Measurements from ENCODE around the gene DOCK6.

DOCK6 gene

DNA sequence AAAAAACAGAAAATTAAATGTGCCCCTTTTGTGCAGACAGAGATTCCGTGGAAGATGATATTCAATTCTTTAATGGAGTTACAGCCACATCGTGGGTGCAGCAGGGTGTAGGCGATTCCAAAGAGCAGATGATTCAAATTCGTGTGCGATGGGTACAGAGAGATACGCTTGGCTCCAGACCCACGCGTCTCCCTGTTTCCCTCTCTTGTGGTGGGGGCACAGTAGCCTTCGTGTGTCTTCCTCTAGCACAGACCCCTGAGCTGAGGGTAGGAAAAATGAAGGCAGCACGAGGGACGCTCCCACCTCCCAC lies 38.4 kb upstream of the DOCK6 start:
- H3K14ac ChIP-seq (ENCODE audit: low read length): no peak overlapping the region
- H3K23ac ChIP-seq (ENCODE audit: low read depth, low read length, poor library complexity): no peak overlapping the region
- H3K27ac ChIP-seq (replicated peaks; ENCODE audit: low read length): no peak overlapping the region
- DNase-seq (ENCODE audit: low spot score): no peak
- no peak overlapping the region for H4K8ac ChIP-seq (ENCODE audit: low read depth, low read length)
- peaks cover 0 to 13% (median 2%) of the 10 kb centered on the region in 3 experiments for H3K27me3 ChIP-seq (ENCODE audit: control insufficient read depth in 3 of 3, insufficient read depth in 3 of 3, low read depth in 1 of 3, low read length in 3 of 3)
- H2AK5ac ChIP-seq (ENCODE audit: low read depth, low read length): no peak overlapping the region
- no peak overlapping the region for H2BK120ac ChIP-seq (ENCODE audit: low read depth, low read length)
- no peak overlapping the region for H3K18ac ChIP-seq (ENCODE audit: low read length)
- H2BK12ac ChIP-seq (ENCODE audit: low read length): no peak overlapping the region
- peaks cover 2 to 3% of the 10 kb centered on the region in 2 donors for H3K9me3 ChIP-seq (replicated peaks in 1 of 2; ENCODE audit: control insufficient read depth in 2 of 2, insufficient read depth in 1 of 2, low read depth in 1 of 2, low read length in 2 of 2)
- H3K36me3 ChIP-seq (replicated peaks in 1 of 2; ENCODE audit: control insufficient read depth in 2 of 2, insufficient read depth in 2 of 2, low read length in 2 of 2): no peaks in the 10 kb centered on the region
- no peak overlapping the region for H2BK15ac ChIP-seq (ENCODE audit: low read length)
- H3K79me1 ChIP-seq (ENCODE audit: low read depth, low read length): no peaks in the 10 kb centered on the region
- H3K9ac ChIP-seq (ENCODE audit: low read depth, low read length, poor library complexity): no peak overlapping the region
- no peak overlapping the region for H3K4ac ChIP-seq (ENCODE audit: low read length)
- H4K91ac ChIP-seq (ENCODE audit: low read depth, low read length, poor library complexity): no peak overlapping the region
- H3K4me2 ChIP-seq (ENCODE audit: insufficient read depth, low read length, poor library complexity, severe bottlenecking): no peak overlapping the region
- H3K4me1 ChIP-seq (ENCODE audit: control insufficient read depth in 2 of 2, insufficient read depth in 1 of 2, low read depth in 1 of 2, low read length in 2 of 2): no peaks in the 10 kb centered on the region
- peak overlapping the region in 1 of 2 donors; percentile 57 for H3K4me3 ChIP-seq (ENCODE audit: low read length in 2 of 2)
- no CpG with 5 or more reads among the region's 11 CpGs for WGBS, 2 donors (ENCODE audit: extremely low coverage in 2 of 2, insufficient read length in 2 of 2, insufficient replicate concordance in 1 of 2)
- H2AFZ ChIP-seq (ENCODE audit: low read length): no peak overlapping the region
- no peak overlapping the region for H2BK5ac ChIP-seq (ENCODE audit: low read length)

DNA sequence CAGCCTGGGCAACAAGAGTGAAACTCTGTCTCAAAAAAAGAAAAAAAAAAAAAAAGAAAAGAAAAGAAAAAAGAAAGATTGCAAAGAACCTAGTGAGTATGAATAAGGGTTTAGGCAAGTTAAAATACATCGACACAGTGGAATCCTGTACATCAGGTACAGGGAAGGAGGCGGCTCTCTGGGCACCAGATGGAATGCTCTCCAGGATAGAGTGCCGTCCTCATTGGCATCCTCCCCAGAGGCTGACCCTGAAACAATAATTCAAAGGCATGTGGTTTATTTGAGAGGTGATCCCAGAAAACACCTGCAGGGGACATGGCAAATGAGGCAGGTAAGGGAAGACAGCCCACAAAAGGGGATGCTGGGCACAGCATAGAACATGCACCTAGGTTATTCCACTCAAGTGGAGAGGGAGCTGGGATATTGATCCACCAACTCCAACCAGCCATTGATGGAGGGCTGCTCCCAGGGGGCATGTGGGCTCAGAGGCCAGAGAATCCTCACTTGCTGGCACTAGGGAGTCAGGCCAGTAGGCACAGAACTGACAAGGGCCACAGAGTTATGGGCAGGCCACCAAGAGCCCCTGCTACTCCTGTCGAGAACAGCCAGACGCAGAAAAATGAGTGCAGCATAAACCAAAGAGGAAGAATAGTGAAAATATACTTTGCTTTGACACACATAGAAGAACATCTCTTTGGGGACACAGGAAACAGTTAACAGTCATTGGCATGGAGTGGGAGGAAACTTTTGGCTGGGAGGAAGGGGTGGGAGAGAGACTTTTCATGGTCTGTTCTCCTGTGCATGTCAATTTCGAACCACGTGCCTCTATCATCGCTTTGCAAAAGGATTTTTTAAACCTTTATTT lies 37.9 kb upstream of the DOCK6 start:
- Histone ChIP-seq H3K14ac (ENCODE audit: low read length) (no peak overlapping the region), H3K4me2 (ENCODE audit: insufficient read depth, low read length, poor library complexity, severe bottlenecking) (no peak overlapping the region), H2BK12ac (ENCODE audit: low read length) (no peak overlapping the region), H2BK120ac (ENCODE audit: low read depth, low read length) (no peak overlapping the region), H3K9me3 (replicated peaks in 1 of 2; ENCODE audit: control insufficient read depth in 2 of 2, insufficient read depth in 1 of 2, low read depth in 1 of 2, low read length in 2 of 2) (peaks cover 2 to 3% of the 10 kb centered on the region in 2 donors), H3K4me3 (ENCODE audit: low read length in 2 of 2) (no peak overlapping the region), H4K8ac (ENCODE audit: low read depth, low read length) (no peak overlapping the region), H3K36me3 (replicated peaks in 1 of 2; ENCODE audit: control insufficient read depth in 2 of 2, insufficient read depth in 2 of 2, low read length in 2 of 2) (no peaks in the 10 kb centered on the region), H3K27me3 (ENCODE audit: control insufficient read depth in 3 of 3, insufficient read depth in 3 of 3, low read depth in 1 of 3, low read length in 3 of 3) (peaks cover 0 to 13% (median 2%) of the 10 kb centered on the region in 3 experiments), H3K79me1 (ENCODE audit: low read depth, low read length) (no peaks in the 10 kb centered on the region), H3K23ac (ENCODE audit: low read depth, low read length, poor library complexity) (no peak overlapping the region), H2BK5ac (ENCODE audit: low read length) (no peak overlapping the region), H2AFZ (ENCODE audit: low read length) (no peak overlapping the region), H3K9ac (ENCODE audit: low read depth, low read length, poor library complexity) (no peak overlapping the region), H3K4ac (ENCODE audit: low read length) (no peak overlapping the region), H2BK15ac (ENCODE audit: low read length) (no peak overlapping the region), H3K4me1 (ENCODE audit: control insufficient read depth in 2 of 2, insufficient read depth in 1 of 2, low read depth in 1 of 2, low read length in 2 of 2) (no peaks in the 10 kb centered on the region), H3K18ac (ENCODE audit: low read length) (no peak overlapping the region), H2AK5ac (ENCODE audit: low read depth, low read length) (no peak overlapping the region), H4K91ac (ENCODE audit: low read depth, low read length, poor library complexity) (no peak overlapping the region), H3K27ac (replicated peaks; ENCODE audit: low read length) (no peak overlapping the region)
- WGBS, 2 donors (ENCODE audit: extremely low coverage in 2 of 2, insufficient read length in 2 of 2, insufficient replicate concordance in 1 of 2): no CpG with 5 or more reads among the region's 8 CpGs
- DNase-seq (ENCODE audit: low spot score): no peak

DNA sequence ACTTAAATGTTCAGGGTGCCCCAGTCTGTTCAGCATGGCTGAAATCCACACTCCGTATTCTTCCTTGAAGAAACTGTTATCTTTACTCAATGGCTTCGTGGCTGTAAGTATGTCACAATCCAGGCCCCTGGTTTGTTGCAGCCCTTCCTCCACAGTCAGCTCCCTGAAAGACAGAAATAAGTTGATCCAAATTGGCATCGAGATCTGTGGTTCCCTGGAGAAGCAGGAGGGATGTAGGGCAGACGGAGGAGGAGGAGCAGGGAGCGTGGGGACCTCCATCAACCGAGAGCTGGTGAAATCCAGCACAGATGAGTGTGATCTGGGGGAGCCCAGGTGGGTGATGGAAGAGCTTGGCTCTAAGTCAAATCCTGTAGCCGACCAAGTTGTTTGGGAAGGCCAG lies 33.9 kb upstream of the DOCK6 start:
- Histone ChIP-seq H2AFZ (ENCODE audit: low read length) (peak overlapping the region; percentile 17), H3K4me1 (ENCODE audit: control insufficient read depth in 2 of 2, insufficient read depth in 1 of 2, low read depth in 1 of 2, low read length in 2 of 2) (peaks cover 3 to 6% of the 10 kb centered on the region in 2 donors), H3K4me2 (ENCODE audit: insufficient read depth, low read length, poor library complexity, severe bottlenecking) (no peak overlapping the region), H2BK12ac (ENCODE audit: low read length) (no peak overlapping the region), H3K14ac (ENCODE audit: low read length) (no peak overlapping the region), H2BK120ac (ENCODE audit: low read depth, low read length) (no peak overlapping the region), H3K18ac (ENCODE audit: low read length) (no peak overlapping the region), H3K27ac (replicated peaks; ENCODE audit: low read length) (no peak overlapping the region), H3K9me3 (replicated peaks in 1 of 2; ENCODE audit: control insufficient read depth in 2 of 2, insufficient read depth in 1 of 2, low read depth in 1 of 2, low read length in 2 of 2) (peaks cover 2 to 3% of the 10 kb centered on the region in 2 donors), H3K4ac (ENCODE audit: low read length) (no peak overlapping the region), H3K79me1 (ENCODE audit: low read depth, low read length) (no peaks in the 10 kb centered on the region), H3K36me3 (replicated peaks in 1 of 2; ENCODE audit: control insufficient read depth in 2 of 2, insufficient read depth in 2 of 2, low read length in 2 of 2) (no peaks in the 10 kb centered on the region), H2AK5ac (ENCODE audit: low read depth, low read length) (no peak overlapping the region), H2BK5ac (ENCODE audit: low read length) (no peak overlapping the region), H4K8ac (ENCODE audit: low read depth, low read length) (no peak overlapping the region), H3K27me3 (ENCODE audit: control insufficient read depth in 3 of 3, insufficient read depth in 3 of 3, low read depth in 1 of 3, low read length in 3 of 3) (peaks cover 0 to 13% (median 0%) of the 10 kb centered on the region in 3 experiments), H2BK15ac (ENCODE audit: low read length) (no peak overlapping the region), H3K9ac (ENCODE audit: low read depth, low read length, poor library complexity) (no peak overlapping the region), H4K91ac (ENCODE audit: low read depth, low read length, poor library complexity) (no peak overlapping the region), H3K4me3 (ENCODE audit: low read length in 2 of 2) (no peak overlapping the region), H3K23ac (ENCODE audit: low read depth, low read length, poor library complexity) (no peak overlapping the region)
- DNase-seq (ENCODE audit: low spot score): no peak
- no CpG with 5 or more reads among the region's 7 CpGs for WGBS, 2 donors (ENCODE audit: extremely low coverage in 2 of 2, insufficient read length in 2 of 2, insufficient replicate concordance in 1 of 2)

DNA sequence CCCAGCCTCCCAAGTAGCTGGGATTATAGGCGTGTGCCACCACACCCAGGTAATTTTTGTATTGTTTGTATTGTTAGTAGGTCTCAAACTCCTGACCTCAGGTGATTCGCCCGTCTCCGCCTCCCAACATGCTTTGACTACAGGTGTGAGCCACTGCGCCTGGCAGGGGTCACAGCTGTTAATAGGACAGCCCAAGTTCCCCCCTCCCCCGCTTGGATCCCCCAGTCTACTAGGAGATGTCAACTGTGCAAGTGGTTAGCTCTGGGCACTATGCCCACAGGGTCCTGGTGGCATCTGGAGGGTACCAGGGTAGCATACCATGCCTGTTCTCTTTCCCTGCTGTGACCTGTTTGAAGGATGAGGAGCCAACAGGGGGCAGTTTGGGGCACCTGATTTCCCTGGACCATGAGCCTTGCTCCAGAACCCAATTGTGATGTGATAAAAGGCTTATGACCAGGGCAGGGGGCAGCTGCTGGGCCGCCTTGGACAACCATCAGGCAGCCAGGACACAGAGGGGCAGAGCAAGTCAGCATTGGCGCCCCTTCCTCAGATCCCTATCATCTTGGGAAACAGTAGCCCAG lies 33.4 kb upstream of the DOCK6 start, which contains the start of gene TSPAN16:
Gene TSPAN16 (plus strand): TSS at position 496 of the 581 bp plus-strand sequence. CDS start 138 bp downstream, outside the sequence.
- Histone ChIP-seq H2AK5ac (ENCODE audit: low read depth, low read length) (peak within 1 kb of the TSS; percentile 20), H2BK120ac (ENCODE audit: low read depth, low read length) (no peak within 1 kb of the TSS), H3K14ac (ENCODE audit: low read length) (no peak within 1 kb of the TSS), H3K36me3 (replicated peaks in 1 of 2; ENCODE audit: control insufficient read depth in 2 of 2, insufficient read depth in 2 of 2, low read length in 2 of 2) (no peaks in the 10 kb centered on the region), H2BK5ac (ENCODE audit: low read length) (no peak within 1 kb of the TSS), H3K4me1 (ENCODE audit: control insufficient read depth in 2 of 2, insufficient read depth in 1 of 2, low read depth in 1 of 2, low read length in 2 of 2) (peaks cover 3 to 6% of the 10 kb centered on the region in 2 donors), H3K79me1 (ENCODE audit: low read depth, low read length) (no peaks in the 10 kb centered on the region), H2AFZ (ENCODE audit: low read length) (peak within 1 kb of the TSS; percentile 17), H3K4me2 (ENCODE audit: insufficient read depth, low read length, poor library complexity, severe bottlenecking) (no peak within 1 kb of the TSS), H2BK15ac (ENCODE audit: low read length) (no peak within 1 kb of the TSS), H3K4me3 (ENCODE audit: low read length in 2 of 2) (no peak within 1 kb of the TSS), H3K9me3 (replicated peaks in 1 of 2; ENCODE audit: control insufficient read depth in 2 of 2, insufficient read depth in 1 of 2, low read depth in 1 of 2, low read length in 2 of 2) (peaks cover under 1 to 3% of the 10 kb centered on the region in 2 donors), H4K8ac (ENCODE audit: low read depth, low read length) (no peak within 1 kb of the TSS), H3K27ac (replicated peaks; ENCODE audit: low read length) (no peak within 1 kb of the TSS), H3K18ac (ENCODE audit: low read length) (no peak within 1 kb of the TSS), H3K4ac (ENCODE audit: low read length) (no peak within 1 kb of the TSS), H3K9ac (ENCODE audit: low read depth, low read length, poor library complexity) (no peak within 1 kb of the TSS), H2BK12ac (ENCODE audit: low read length) (no peak within 1 kb of the TSS), H3K23ac (ENCODE audit: low read depth, low read length, poor library complexity) (no peak within 1 kb of the TSS), H3K27me3 (ENCODE audit: control insufficient read depth in 3 of 3, insufficient read depth in 3 of 3, low read depth in 1 of 3, low read length in 3 of 3) (peaks cover 0 to 10% (median 0%) of the 10 kb centered on the region in 3 experiments), H4K91ac (ENCODE audit: low read depth, low read length, poor library complexity) (no peak within 1 kb of the TSS)
- no CpG with 5 or more reads among the region's 8 CpGs for WGBS, 2 donors (ENCODE audit: extremely low coverage in 2 of 2, insufficient read length in 2 of 2, insufficient replicate concordance in 1 of 2)
- DNase-seq (ENCODE audit: low spot score): no peak

All from neuronal stem cell (in vitro differentiated cells).